GM18520 (cell line): ENCODE results near the gene ANAPC5.
"Not testable (repeated sequence)": the region's sequence is repeated elsewhere in the genome, so short reads cannot be mapped to it uniquely, and the experiment has no call there.

Experiments
- ATAC-seq: cut with Tn5 transposase; IDR thresholded peaks from one replicate; pipeline ENCODE4 v1.9.1; 2021; ENCODE audit not compliant: unreplicated experiment

The ANAPC5 gene

DNA sequence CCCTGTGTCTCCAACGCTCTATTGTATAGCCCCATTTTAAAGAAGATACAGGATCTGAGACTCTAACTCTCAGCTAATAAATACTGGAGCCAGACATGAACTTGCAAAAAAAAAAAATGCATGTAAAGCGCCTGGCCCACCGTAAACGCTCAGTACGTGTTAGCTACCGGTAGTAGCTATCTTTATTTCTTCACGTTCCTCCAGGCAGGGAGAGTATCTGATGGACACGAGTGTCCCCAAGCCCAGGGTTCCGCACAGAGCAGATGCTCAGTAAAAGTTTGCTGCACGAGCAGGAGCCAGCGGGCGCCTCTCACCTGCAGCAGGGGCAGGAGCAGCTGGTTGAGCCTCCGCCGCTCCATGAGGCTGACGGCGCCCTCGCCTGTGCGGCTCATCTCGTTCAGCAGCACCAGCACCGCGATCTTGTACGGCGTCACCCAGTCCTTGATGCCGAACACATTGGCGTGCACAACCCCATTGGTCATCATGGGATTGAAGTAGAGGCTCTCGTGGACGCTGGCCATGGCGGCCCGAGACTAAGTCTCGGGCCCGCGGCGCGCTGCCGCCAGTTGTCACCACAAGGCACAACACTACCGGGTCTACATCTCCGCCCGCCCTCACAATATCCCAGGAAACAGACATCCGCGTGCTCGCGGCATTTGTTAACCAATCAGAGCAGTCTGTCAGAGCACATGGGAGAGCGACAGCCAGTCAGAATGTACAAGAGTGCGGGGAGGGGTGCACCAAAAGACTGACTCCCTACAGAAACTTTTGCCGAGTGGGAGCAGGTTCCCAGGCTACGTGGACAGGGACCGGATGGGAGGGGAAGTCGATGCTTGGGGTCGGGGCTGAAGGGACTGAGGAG lies at the start of gene ANAPC5:
Gene ANAPC5, minus strand, starts transcription at position 592 of the 862 bp plus-strand sequence. Its CDS starts 71 bp downstream, at position 521.
- ATAC-seq: peak; percentile 98

- peak; percentile 37 for ATAC-seq
Observed at GRCh38 chr12:121400332-121401139, 48.3 kb upstream of the ANAPC5 start.

GRCh38 chr12:121399391-121400331 lies 47.5 kb upstream of the ANAPC5 start, which contains the start of gene RNF34:
RNF34 (plus strand) TSS chr12:121400118; CDS start chr12:121400213, 95 bp downstream.
- peak; percentile 95 for ATAC-seq

DNA sequence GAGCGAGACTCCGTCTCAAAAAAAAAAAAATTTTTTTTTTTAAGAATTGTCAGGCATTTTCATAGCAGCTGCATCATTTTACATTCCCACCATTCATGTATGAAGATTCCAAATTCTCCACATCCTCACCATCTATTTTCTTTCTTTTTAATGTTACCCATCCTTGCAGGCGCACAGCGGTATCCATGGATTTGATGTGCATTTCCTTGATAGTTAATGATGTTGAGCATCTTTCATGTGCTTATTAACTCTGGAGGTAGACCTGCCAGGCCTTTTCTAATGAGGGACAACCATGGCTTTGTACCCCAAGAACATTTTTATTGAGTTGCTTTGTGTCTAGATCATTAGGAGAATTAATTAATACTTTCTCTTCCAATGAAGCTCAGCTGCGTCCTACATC lies 46.1 kb upstream of the ANAPC5 start:
- no peak for ATAC-seq

GRCh38 chr12:121397521-121397920 lies 45.3 kb upstream of the ANAPC5 start:
- ATAC-seq: no peak

DNA sequence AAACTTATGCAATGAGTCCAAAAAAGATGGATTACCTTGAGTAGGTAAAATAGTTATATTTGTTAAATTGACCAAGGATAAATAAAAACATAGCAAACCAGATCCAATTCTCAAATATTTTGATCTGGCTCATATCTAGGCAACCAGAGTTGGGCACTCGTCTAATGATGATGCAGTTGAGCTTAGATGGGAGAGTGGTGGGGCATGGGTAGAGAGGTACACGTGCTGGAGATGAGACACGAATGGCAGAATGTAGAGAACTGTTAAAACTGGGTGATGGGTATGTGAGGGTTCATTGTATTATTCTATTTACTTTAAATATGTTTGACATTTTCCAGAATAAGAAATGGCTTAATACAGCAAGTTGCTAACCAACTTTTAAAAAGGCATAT lies 40.1 kb upstream of the ANAPC5 start:
- no peak for ATAC-seq

DNA sequence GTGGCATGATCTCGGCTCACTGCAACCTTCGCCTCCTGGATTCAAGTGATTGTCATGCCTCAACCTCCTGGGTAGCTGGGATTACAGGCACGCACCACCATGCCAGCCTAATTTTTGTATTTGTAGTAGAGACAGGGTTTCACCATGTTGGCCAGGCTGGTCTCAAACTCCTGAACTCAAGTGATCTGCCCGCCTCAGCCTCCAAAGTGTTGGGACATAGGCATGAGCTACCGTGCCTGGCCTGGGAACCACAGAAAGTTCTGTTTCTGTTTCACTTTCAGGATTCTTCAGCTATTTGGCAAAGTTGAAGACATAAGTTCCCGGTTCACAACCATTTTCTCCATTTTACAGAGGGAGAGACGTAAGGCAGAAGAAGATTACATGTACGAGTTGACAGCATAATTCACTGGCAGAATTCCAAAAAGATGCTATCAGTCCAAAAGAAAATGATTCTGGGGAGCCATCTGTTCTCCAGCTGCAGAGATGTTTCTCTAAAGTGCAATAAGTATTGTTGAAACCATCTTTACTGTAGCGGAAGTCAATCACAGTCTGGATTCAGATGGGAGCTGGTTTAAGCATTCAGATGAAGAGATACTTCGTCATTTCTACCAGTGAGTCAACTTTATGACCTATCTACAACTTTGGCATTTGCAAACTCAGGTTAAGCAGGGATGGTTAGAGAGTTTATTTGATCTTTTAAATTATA lies 39.6 kb upstream of the ANAPC5 start:
- ATAC-seq: no peak

GRCh38 chr12:121390856-121391255 lies 38.6 kb upstream of the ANAPC5 start:
- no peak for ATAC-seq

DNA sequence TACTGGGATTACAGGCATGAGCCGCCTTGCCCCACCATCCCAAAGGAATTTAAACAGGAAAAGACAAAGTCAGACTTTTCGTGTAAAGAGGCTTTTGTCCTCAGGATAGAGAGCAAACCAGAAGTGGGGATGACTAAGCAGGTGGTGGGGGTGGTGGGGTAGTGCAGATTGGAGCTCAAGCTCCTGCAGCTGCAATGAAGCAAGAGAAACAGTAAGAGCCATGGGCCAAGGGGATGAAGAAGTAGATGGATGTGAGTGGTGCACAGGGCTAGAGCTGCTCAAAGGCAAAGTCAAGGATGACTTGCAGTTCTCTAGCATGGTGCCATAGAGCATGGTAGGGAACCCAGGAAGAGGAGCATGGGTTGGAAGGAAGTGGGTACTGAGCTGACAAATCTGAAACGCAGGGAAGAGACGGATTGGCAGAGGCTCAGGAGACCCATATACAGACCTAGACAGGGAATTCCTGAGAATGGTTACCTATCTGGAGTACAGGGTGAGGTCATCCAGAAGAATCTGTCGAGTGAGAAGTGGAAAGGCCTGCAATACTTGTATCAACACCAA lies 36.3 kb upstream of the ANAPC5 start:
- no peak for ATAC-seq

GRCh38 chr12:121384891-121385290 lies 32.7 kb upstream of the ANAPC5 start:
- not testable (repeated sequence) for ATAC-seq

- ATAC-seq: no peak
Observed at GRCh38 chr12:121383601-121384021, 31.4 kb upstream of the ANAPC5 start.

GRCh38 chr12:121379945-121380344 lies 27.7 kb upstream of the ANAPC5 start:
- ATAC-seq: no peak

- ATAC-seq: no peak
Observed at GRCh38 chr12:121378736-121379135, 26.5 kb upstream of the ANAPC5 start.

- no peak for ATAC-seq
Observed at GRCh38 chr12:121376754-121377697, 24.8 kb upstream of the ANAPC5 start.

GRCh38 chr12:121374945-121375584 lies 22.9 kb upstream of the ANAPC5 start:
- ATAC-seq: not testable (repeated sequence)

DNA sequence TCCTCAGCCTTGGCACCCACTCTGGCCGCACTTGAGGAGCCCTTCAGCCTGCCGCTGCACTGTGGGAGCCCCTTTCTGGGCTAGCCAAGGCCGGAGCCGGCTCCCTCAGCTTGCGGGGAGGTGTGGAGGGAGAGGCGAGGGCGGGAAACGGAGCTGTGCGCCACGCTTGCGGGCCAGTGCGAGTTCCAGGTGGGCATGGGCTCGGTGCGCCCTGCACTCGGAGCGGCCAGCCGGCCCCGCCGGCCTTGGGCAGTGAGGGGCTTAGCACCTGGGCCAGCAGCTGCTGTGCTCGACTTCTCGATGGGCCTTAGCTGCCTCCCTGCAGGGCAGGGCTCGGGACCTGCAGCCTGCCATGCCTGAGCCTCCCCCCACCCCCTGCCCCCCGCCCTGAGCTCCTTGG lies 22.1 kb upstream of the ANAPC5 start:
- not testable (repeated sequence) for ATAC-seq

GRCh38 chr12:121373755-121374154 lies 21.5 kb upstream of the ANAPC5 start:
- no peak for ATAC-seq

DNA sequence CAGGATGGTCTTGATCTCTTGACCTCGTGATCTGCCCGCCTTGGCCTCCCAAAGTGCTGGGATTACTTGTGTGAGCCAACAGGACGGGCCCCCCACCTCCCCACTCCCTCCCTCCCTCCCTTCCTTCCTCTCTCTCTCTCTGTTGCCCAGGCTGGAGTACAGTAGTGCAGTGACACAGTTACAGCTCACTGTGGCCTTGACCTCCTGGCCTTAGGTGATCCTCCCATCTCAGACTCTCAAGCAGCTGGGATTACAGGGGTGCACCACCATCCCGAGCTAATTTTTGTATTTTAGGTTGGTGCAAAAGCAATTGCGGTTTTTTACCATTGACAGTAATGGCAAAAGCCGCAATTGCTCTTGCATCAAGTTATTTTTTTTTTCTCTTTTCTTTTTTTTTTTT lies 19.2 kb upstream of the ANAPC5 start:
- no peak for ATAC-seq
